ENCODE results near the gene LRRN2. TPM values are rescaled to one million over a fixed set of nuclear protein-coding genes. Genes with fewer than 3 reads are reported as not detected.

LRRN2 gene
- total and polyA plus RNA-seq, 11 donors = 0.65 to 4.2 (median 1.5) TPM

GRCh38 chr1:204591473-204592090 is 94.0 kb downstream of the LRRN2 start:
- DNase-seq (no peak), ATAC-seq (no peak)
- 83 to 89% (median 86%) methylated on average over 3 of the region's 3 CpGs for WGBS, 4 donors
- Histone ChIP-seq H3K27ac (no peak overlapping the region), H3K36me3 (no peaks in the 10 kb centered on the region), H3K4me1 (no peaks in the 10 kb centered on the region), H3K4me3 (no peak overlapping the region), H3K27me3 (no peaks in the 10 kb centered on the region), H3K9me3 (no peaks in the 10 kb centered on the region)
- TF ChIP-seq CTCF (IDR thresholded peaks at IDR 0.05) (no peak), POLR2A (IDR thresholded peaks at IDR 0.05) (no peak)
- intact Hi-C loops (cut with DNase I) = no loop called here

GRCh38 chr1:204589409-204590038 is 96.0 kb downstream of the LRRN2 start:
- H3K9me3 ChIP-seq = no peaks in the 10 kb centered on the region
- intact Hi-C loops (cut with DNase I) = no loop called here
- H3K4me3 ChIP-seq = no peak overlapping the region
- no peaks in the 10 kb centered on the region for H3K4me1 ChIP-seq
- no peak for ATAC-seq
- H3K27me3 ChIP-seq = no peaks in the 10 kb centered on the region
- TF ChIP-seq CTCF (IDR thresholded peaks at IDR 0.05) = no peak
- TF ChIP-seq POLR2A (IDR thresholded peaks at IDR 0.05) = no peak
- no peak overlapping the region for H3K27ac ChIP-seq
- 80 to 93% (median 86%) methylated on average over 8 of the region's 8 CpGs for WGBS, 4 donors
- no peak for DNase-seq
- H3K36me3 ChIP-seq = no peaks in the 10 kb centered on the region

GRCh38 chr1:204588826-204589225 is 96.7 kb downstream of the LRRN2 start:
- Histone ChIP-seq H3K27ac (no peak overlapping the region), H3K9me3 (no peaks in the 10 kb centered on the region), H3K4me1 (no peaks in the 10 kb centered on the region), H3K4me3 (no peak overlapping the region), H3K36me3 (no peaks in the 10 kb centered on the region), H3K27me3 (no peaks in the 10 kb centered on the region)
- WGBS, 4 donors = 72 to 77% (median 74%) methylated on average over 5 of the region's 5 CpGs
- no peak for ATAC-seq
- intact Hi-C loops (cut with DNase I) = no loop called here
- TF ChIP-seq POLR2A (IDR thresholded peaks at IDR 0.05) (no peak), CTCF (IDR thresholded peaks at IDR 0.05) (no peak)
- DNase-seq = no peak

GRCh38 chr1:204587621-204588020 is 97.9 kb downstream of the LRRN2 start:
- no peaks in the 10 kb centered on the region for H3K36me3 ChIP-seq
- H3K27me3 ChIP-seq = no peaks in the 10 kb centered on the region
- no peak overlapping the region for H3K4me3 ChIP-seq
- no peak for DNase-seq
- TF ChIP-seq POLR2A (IDR thresholded peaks at IDR 0.05) = no peak
- TF ChIP-seq CTCF (IDR thresholded peaks at IDR 0.05) = no peak
- H3K27ac ChIP-seq = no peak overlapping the region
- intact Hi-C loops (cut with DNase I) = no loop called here
- no peaks in the 10 kb centered on the region for H3K4me1 ChIP-seq
- ATAC-seq = no peak
- WGBS, 4 donors = 74 to 88% (median 81%) methylated on average over 5 to 6 of the region's 6 CpGs
- no peaks in the 10 kb centered on the region for H3K9me3 ChIP-seq
